AG09309 (cell line): ENCODE results near the gene TSSK3.
"Not testable (repeated sequence)": the region's sequence is repeated elsewhere in the genome, so short reads cannot be mapped to it uniquely, and the experiment has no call there.

Experiments used
- DNase-seq: peaks from one replicate; pipeline ENCODE4 v3.0.0-alpha.2; 2010; ENCODE audit warnings: low read depth
- H3K4me3 ChIP-seq: 2 replicates; pipeline ENCODE4 v1.5.1; 2011; ENCODE audit warnings: mild to moderate bottlenecking, low read depth, low read length, moderate library complexity; ENCODE audit not compliant: control insufficient read depth
- CTCF ChIP-seq: IDR thresholded peaks from 2 replicates; pipeline ENCODE4 v1.5.1; 2011; ENCODE audit warnings: mild to moderate bottlenecking, low read depth, low read length, inconsistent platforms; ENCODE audit not compliant: insufficient read depth, control insufficient read depth; ENCODE audit errors: missing control alignments

Gene TSSK3

GRCh38 chr1:32392325-32392724 is 30.0 kb downstream of the TSSK3 start:
- H3K4me3 ChIP-seq: no peak overlapping the region
- no peak for TF ChIP-seq CTCF
- no peak for DNase-seq

GRCh38 chr1:32393136-32393535 is 30.8 kb downstream of the TSSK3 start:
- no peak for DNase-seq
- no peak for TF ChIP-seq CTCF
- H3K4me3 ChIP-seq: peak overlapping the region; percentile 68; the same call in 1 of the 2 replicates

GRCh38 chr1:32393832-32394140 is 31.4 kb downstream of the TSSK3 start:
- no peak for DNase-seq
- no peak for TF ChIP-seq CTCF
- peak overlapping the region; percentile 68 for H3K4me3 ChIP-seq

- peak; percentile 86 for DNase-seq
- H3K4me3 ChIP-seq: peak within 1 kb of the TSS; percentile 68
- TF ChIP-seq CTCF: no peak
Observed at GRCh38 chr1:32394141-32394889, 32.0 kb downstream of the TSSK3 start, which contains the start of gene BSDC1. BSDC1 (minus strand) TSS chr1:32394441; CDS start chr1:32394414, 27 bp downstream.

GRCh38 chr1:32394890-32395432 is 32.6 kb downstream of the TSSK3 start:
- DNase-seq: no peak
- peak overlapping the region; percentile 68 for H3K4me3 ChIP-seq
- TF ChIP-seq CTCF: no peak

- H3K4me3 ChIP-seq, DNase-seq: not testable (repeated sequence)
Observed at GRCh38 chr1:32396524-32396923, 34.2 kb downstream of the TSSK3 start.

- H3K4me3 ChIP-seq: no peak overlapping the region
- no peak for DNase-seq
- TF ChIP-seq CTCF: no peak
Observed at GRCh38 chr1:32398401-32398800, 36.1 kb downstream of the TSSK3 start.
